NCI-H82 treated with DMSO at 0.1 percent for 48 hours (cell line): Measurements from ENCODE around the gene CLP1.
A peak's percentile ranks its signal among the peaks of the same experiment; 100 is the strongest.

Source experiments
- DNase-seq: peaks from one replicate; lab custom pipeline; 2025; ENCODE audit not compliant: unreplicated experiment; lab: John Stamatoyannopoulos, UW

CLP1 gene

DNA sequence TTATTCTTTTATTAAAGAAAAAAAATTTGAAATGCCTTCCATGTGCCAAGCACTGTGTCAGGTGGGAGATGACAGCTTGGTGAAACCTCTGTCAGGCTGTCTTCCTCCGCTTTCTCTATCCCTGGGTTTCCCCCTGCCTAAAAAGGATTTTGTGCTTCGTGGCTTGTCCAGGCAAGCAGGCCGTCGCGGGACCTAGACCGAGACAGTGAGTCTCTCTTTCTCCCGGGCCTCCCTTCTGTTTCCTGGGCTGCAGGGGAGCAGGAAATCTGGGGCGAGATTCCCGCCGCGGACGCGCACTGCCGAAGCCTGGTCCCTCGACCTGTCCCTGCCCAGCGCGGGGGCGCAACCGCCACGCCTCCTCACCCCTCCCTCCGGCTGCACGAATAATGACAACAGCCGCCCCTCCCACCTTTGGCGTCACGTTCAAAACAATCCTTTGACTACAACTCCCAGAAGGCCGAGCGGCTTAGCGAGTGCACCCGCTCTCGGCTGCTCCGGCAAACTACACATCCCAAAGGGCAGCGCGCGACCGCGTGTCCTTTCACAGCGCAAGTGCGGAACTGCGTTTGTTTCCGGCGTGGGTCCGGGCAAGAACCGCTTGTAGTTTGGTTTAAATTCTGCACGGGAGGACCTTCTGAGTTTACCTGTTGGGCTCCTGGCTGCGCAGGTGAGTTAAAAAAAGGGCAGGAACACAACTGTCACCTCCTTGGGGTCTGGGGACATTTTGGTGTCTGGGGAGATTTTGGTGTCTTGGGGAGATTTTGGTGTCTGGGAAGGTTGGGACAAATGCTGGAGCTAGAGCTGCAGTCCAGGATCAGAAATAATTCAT, at the start of gene CLP1:
TSS of gene CLP1 (plus strand) at position 569 of the 829 bp plus-strand sequence. CDS start 1,715 bp downstream, outside the sequence.
- DNase-seq, result peak; percentile 93

DNA sequence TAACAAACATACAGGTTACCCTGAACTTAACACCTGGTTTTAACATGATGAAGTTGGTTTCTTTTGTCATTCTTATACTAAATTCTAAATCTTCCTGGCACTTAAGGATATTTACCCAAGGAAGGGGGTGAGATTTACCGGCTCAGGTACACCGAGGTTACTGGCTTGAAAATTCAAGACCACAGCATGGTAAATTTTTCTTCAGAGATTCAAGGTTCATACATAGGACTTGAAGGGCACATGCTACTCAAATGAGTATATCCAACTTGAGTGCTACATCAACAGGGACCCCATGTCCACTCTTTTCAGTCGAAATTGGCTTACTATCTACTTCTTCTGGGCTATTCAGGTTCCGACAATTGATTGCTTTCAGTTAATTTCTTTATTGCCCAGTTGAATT, 47.4 kb upstream of the CLP1 start:
- DNase-seq, result no peak

DNA sequence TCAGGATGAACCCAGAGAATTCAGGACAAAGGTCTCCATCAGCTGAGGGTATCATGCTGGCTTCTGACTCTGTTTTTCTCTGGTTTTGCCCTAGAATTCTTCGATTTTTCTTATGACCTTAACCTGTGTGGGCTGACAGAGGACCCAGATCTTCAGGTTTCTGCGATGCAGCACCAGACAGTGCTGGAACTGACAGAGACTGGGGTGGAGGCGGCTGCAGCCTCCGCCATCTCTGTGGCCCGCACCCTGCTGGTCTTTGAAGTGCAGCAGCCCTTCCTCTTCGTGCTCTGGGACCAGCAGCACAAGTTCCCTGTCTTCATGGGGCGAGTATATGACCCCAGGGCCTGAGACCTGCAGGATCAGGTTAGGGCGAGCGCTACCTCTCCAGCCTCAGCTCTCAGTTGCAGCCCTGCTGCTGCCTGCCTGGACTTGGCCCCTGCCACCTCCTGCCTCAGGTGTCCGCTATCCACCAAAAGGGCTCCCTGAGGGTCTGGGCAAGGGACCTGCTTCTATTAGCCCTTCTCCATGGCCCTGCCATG, 43.3 kb upstream of the CLP1 start:
- no peak for DNase-seq

DNA sequence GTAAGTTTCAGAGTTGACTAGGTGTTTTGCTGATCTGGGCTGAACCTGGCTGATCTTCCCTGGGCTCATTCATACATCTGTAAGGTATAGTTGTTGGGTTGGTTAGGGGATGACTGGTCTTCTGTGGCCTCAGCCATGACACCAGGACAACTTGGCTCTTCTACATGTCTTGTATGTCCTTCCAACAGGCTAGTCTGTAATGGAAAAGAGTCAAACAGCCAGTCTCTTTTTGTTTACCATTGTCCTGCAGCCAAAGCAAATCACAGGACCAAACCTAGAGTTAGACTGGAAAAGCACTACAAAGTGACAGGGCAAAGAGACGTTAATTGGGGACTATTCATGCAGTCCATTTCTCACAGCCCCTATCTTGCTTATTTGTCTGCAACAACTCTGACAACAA, 42.3 kb upstream of the CLP1 start:
- DNase-seq, result no peak

DNA sequence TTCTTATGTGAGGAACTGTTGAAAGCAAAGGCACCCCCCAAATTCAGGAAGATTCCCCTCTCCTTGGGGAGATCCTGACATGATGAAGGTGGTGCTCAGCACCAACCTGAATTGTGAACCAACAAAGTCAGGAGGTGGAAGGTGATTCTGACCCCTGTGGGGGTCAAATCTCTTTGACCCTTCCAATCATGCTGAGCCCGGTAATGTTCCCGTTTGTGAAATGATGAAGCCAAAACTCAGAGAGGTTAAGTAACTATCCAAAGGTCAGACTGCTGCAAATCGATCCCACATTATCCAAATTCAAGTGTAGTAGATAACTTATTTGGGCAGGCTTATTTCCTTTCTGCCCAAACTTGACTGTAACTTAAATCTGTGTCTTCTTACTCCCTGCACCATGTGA, 41.0 kb upstream of the CLP1 start:
- no peak for DNase-seq

DNA sequence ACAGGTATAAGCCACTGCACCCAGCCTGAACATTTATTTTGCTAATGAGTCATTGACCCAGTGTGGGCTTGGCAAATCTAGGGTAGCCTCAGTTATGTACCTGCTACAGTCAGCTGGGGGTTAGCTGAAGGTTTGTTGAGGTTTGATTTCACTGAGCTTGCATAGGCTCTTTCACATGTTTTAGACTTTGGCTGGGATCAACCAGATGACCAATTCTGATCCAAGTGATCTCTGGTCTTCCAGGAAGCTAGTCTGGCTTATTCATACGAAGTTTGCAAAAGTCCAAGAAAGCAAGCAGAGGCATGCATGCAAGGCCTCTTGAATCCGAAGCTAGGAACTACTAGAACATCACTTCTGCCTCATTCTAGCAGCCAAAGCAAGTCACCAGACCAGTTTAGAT, 39.1 kb upstream of the CLP1 start:
- no peak for DNase-seq

DNA sequence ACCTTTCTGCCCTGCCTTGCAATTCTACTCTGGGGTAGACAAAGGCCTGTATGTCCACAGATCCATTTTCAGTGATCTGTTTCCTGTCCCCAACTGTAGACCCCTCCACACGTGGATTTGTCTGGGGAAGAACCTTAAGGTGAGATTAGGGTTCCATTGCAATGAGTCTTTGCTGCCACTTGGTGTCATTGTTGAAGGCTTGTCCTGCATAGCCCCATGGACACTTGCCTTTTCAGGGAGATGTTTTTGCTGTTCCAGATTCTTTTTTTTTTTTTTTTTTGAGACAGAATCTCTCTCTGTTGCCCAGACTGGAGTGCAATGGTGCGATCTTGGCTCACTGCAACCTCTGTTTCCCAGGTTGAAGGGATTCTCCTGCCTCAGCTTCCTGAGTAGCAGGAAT, 38.2 kb upstream of the CLP1 start:
- no peak for DNase-seq

DNA sequence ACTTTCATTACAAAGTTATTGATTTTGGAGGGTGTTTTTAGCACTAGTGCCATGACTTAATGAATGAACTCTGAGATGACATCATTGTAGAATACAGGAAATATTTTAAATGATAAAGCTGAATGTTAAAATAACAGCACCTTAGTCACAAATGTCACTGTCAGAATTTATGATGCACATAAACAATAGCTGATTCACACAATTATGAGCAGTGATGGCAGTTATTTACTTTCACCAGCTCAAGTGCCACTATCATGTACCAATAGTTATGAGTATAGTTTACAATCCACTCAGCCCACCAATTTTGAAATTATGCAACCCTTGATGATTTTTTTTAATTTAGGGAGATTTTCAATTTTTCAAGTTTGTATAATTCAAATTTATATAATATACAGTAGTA, 37.1 kb upstream of the CLP1 start:
- no peak for DNase-seq

DNA sequence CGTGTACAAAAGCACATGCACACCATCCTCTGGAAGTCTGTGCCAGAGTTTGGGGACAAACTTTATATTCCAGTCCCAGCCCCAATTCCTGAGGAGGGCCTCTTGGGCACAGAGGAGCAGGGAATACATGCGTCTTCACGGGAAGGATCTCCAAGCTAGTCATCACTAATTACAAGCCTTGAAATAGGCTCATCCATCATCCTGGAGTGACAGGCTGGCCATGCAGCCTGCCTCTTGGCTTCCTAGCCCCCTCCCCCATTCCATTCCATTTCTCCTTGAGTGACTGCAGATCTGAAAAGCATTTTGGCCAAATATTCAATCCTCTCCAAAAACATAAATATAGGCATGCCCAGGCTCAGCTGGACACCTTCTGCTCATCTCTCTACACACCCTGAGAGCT, 35.3 kb upstream of the CLP1 start:
- no peak for DNase-seq

DNA sequence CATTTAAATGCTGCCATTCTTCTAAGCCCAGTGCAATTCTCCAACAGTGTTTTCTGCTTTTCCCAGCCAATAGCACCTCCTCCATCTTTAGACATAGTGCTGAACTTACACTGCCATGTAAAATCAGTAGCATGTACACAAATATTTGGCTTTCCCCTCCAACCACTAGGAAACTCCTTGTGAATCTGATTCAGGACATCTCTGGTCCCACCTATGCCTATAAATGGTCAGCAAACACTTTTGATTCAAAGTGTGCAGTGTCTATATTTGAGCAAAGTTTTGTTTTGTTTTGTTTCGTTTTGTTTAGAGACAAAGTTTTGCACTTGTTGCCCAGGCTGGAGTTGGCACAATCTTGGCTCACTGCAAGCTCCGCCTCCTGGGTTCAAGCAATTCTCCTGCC, 32.7 kb upstream of the CLP1 start:
- no peak for DNase-seq

DNA sequence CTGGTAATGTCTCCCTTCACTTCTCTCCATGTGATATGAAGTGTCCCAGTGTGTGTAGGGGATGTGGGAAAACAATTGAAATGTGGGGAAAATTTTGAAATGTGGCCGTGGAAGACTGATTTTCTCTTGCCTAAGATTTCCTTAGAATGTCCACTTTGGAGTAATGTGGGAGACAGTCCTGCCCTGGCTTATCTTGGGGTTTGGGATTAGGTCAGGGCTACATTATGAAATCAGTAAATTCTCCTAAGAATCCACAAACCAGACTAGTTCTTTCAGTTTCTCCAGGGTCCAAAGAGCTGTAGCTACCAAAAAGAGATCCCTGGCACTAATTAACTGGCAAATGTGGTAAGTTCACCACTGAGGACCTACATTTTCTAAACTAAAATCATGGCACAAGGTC, 30.7 kb upstream of the CLP1 start:
- no peak for DNase-seq

DNA sequence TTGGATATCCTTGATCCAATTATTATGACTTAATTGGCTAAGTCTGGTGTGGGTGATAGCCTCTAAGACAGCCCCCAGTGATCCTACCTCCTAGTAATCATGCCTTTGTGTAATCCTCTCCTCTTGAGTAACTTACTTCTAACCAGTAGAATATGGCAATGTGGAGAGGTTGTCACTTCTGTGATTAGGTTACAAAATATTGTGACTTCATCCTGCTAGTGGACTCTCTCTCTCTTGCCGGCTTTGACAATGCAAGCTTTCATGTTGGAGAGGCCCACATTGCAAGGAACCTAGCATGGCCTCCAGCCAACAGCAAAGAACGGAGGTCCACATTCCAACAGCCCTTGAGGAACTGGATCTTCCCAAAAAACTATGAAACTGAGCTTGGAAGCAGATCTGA, 27.4 kb upstream of the CLP1 start:
- DNase-seq, result peak; percentile 93

DNA sequence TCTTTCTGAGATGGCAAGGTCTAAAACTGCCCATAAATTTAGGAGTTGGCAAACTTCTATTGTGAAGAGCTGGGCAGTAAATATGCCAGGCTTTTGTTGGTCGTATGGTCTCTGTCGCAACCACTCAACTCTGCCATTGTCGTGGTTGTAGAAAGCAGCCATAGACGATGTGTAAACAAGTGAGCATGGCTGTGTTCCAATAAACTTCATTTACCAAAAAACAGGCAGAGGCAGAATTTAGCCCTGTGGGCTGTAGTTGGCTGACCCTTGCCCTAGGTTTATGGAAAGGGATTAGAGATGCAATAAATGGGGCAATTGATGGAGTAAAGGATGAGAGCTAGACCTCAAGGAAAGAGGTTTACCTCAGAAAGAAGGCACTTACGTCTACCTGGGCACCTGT, 25.4 kb upstream of the CLP1 start:
- no peak for DNase-seq

DNA sequence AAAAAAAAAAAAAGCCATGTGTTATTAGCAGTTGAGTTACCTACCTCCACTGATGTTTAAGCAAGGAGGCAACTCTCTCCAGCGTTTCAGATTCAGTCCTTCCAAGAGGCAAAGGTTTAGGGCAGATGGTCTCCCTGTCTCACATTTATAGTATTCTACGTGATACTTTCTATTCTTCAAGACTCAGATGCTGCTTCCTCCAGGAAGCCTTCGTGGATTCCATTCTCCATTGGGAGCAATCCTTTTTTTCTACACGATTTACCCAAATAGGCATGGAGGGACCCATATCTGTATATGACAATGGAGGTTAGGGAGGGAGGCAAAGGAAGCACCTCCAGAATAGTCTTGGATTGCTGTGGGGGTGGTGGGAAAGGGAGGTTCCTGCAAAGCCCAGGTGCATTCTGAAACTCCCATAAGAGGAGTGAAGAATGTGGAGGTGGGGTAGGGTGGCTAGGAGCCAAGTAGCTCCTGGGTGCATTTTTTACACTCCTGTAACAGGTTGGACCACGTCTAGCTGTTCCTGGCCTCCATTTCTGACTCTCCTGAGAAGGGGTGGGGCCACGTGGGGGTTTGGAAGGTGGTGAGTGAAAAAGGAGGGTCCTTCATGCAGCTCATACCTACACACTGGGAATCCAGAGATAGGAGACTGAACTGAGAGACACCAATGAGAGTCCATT, 24.0 kb upstream of the CLP1 start:
- no peak for DNase-seq

DNA sequence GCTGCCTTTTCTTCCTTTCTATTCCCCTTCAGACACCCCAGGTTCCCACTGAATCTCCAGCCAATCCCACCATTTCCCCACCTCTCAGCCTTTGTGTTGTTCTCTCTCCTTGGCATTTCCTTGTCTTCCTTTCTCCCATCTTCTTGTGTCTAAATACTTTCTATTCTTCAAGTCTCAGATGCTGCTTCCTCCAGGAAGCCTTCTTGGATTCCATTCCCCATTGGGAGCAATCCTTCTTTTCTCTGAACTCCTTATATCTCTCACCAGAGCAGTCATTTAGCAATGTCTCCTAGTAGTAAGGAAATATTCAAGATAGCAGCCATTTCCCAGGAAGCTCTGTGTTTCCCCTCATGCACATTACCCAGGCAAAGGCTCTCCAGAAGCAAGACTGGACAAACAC, 23.3 kb upstream of the CLP1 start:
- no peak for DNase-seq

DNA sequence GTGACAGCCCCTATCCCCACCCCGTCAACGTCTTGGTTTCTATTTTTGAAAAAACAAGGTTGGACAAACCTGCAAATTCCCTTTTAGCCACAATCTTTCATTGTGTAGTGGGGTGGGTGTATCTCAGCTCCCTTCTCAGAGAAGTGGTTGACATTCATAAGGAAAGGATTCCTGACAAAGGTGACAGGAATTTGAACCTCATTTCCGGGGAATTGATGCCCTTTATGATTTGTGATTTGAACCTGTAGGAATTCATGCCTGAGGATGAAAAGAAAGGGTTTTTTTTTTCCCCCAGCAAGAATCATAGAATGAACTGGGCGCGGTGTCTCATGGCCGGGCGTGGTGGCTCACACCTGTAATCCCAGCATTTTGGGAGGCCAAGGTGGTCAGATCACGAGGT, 22.3 kb upstream of the CLP1 start:
- no peak for DNase-seq

DNA sequence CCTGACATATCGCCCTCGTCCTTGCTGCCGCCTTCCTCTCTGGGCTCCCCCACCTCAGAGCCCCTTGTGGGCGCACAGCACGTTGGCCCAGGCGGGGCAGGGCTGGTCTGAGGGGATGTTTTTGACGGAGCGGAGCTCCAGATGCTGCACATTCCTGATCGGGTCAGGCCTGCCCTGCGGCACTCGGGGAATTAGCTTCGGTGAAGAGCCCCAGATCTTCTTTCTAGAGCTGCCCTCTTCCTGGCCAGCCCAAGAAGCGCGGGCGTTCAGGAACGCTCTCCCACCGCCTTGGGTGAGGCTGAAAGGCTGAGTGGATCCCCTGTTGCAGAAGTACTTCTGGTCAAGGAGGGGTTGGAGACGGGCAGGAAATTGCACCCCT, 19.9 kb upstream of the CLP1 start:
- no peak for DNase-seq

DNA sequence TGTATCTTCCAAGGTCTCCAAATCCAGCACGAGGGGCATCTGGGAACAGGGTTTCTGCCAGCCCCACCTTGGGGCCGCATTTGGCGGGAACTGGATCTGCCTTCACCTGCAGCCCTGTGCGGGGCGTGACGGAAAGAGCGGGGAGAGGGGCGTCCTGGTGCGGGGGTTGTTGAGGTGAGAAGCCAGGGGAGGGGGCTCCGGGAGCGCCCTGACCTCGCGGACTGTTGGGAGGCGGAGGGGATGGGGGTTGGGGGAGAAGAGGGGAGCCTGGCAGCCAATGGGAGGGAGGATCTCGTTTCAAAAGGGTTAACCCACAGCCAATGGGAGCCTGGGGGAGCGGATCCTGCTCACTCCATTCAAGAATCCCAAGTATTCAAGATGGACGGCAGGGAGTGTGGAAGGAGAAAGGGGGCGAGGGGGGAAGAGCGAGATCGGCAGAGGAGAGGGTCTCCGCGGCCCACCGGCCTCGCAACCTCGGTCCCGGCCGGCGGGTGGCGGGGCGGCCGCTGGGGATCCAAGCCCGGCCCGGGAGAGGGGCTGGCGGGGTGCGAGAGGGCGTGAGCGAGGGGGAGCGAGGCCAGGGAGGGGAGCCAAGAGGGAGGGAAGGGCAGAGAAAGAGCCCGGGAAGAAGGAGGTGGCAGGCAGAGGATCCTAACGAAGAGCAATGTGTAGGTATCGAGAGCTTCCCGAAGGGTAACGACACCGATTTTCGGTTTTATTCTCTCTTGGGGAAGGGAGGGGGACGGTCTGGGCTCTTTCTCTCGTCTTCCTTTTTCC, 19.4 kb upstream of the CLP1 start:
- peak; percentile 73 for DNase-seq

DNA sequence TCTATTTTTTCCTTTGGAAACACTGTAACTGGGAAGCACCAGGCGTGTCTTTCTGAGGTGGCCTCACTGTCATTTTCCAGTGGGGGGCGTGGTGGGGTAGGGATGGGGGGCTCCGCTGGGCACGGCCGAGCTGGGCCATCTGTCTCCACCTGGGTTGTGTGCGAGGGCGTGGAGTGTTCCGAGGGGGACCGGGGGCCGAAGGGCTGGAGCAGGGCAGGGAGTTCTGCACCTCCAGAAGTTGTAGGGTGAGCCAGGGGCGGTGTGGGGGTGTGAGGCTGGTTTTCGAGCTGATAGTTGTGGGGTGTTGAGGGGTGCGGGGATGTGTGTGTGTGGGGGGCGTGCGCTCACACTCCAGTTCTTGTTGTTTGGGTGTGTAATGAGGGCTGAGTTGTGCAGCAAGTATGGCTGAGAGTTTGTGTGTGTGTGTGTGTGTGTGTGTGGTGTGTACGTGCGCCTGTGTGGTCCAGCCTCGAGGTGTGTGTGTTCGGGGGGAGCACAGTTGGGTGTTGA, 18.7 kb upstream of the CLP1 start:
- no peak for DNase-seq

DNA sequence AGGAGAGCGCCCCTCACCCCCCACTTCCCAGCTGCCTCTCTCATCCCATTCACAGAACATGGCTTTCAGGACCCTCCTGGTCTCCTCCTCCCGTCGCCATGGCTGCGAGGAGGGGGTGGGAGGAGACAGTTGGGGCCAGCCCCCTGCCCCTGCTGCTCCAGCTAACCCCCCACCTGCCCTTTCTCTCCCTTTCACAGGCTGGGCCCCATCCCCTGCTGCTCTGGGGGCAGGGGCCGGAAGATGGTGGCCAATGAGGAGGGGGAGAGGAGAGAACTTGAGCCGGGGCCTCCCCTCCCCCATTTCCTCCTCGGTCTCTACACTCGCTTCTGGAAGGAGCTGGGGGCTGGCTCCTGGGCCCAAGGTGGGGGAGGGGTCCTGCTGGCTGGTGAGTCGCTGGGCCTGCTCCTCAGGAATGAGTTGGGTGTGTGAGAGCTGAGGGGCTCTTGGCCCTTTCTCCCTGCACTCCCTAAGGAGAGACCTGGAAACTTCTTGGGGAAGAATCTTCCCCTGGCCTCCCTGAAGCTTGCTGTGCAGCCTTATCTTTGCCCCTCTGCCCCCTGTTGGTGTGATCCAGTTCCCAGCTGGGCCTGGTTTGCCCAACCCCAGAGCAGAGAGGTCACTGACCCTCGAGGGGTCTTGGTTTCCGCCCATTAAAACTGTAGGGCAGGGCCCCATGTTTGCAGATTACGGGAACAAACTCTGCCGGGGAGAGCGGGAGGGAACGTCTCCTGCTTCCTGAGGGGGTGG, 18.1 kb upstream of the CLP1 start:
- peak; percentile 87 for DNase-seq
